HCT116 (cell line): ENCODE data around the gene CCDC187.

Source experiments
- POLR2AphosphoS5 ChIP-seq: IDR thresholded peaks from 2 replicates; pipeline ENCODE4 v1.6.1; 2011; ENCODE audit warnings: mild to moderate bottlenecking, low read depth, low read length, moderate library complexity
- TF ChIP-seq, protein P1 (sequence below), 3 experiments: fragments of 200-600 bp in 1 of 3; sonication (generic) in 1 of 3; IDR thresholded peaks in 2 of 3; conservative IDR thresholded peaks in 1 of 3; 2 replicates each; pipeline ENCODE4 v1.5.1; 2012 to 2017; ENCODE audit warnings: low read depth in 2 of 3, low read length in 2 of 3, antibody characterized with exemption in 1 of 3, borderline replicate concordance in 1 of 3, control low read depth in 1 of 3, mild to moderate bottlenecking in 1 of 3, mixed read lengths in 1 of 3, mixed run types in 1 of 3, moderate library complexity in 1 of 3; ENCODE audit not compliant: insufficient read depth in 1 of 3

- TF ChIP-seq, protein P1, sequence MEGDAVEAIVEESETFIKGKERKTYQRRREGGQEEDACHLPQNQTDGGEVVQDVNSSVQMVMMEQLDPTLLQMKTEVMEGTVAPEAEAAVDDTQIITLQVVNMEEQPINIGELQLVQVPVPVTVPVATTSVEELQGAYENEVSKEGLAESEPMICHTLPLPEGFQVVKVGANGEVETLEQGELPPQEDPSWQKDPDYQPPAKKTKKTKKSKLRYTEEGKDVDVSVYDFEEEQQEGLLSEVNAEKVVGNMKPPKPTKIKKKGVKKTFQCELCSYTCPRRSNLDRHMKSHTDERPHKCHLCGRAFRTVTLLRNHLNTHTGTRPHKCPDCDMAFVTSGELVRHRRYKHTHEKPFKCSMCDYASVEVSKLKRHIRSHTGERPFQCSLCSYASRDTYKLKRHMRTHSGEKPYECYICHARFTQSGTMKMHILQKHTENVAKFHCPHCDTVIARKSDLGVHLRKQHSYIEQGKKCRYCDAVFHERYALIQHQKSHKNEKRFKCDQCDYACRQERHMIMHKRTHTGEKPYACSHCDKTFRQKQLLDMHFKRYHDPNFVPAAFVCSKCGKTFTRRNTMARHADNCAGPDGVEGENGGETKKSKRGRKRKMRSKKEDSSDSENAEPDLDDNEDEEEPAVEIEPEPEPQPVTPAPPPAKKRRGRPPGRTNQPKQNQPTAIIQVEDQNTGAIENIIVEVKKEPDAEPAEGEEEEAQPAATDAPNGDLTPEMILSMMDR (IDR thresholded peaks at IDR 0.05 in 2 of 3, conservative IDR thresholded peaks at IDR 0.05 in 1 of 3; ENCODE audit: borderline replicate concordance in 1 of 3, insufficient read depth in 1 of 3, low read depth in 2 of 3, low read length in 2 of 3): no peak
- no peak for TF ChIP-seq POLR2AphosphoS5
These were observed 3.8 kb downstream of the CCDC187 start for GRCh38 chr9:136300016-136300545.
